DOHH2 (cell line): ENCODE measurements around the gene CRADD.

Source experiments
- CTCF ChIP-seq: fragments of 200-600 bp; sonication (generic); IDR thresholded peaks from one replicate; pipeline ENCODE4 v1.5.1; 2014; ENCODE audit warnings: antibody characterized with exemption, mild to moderate bottlenecking, low read depth, low read length; ENCODE audit not compliant: poor library complexity, severe bottlenecking
- EZH2phosphoT487 ChIP-seq: fragments of 200-600 bp; sonication (generic); IDR thresholded peaks from 2 replicates; pipeline ENCODE4 v1.6.1; 2017; ENCODE audit warnings: borderline replicate concordance, mild to moderate bottlenecking, antibody characterized with exemption, low read length, moderate library complexity, mixed read lengths

- no peak for TF ChIP-seq CTCF
- no peak for TF ChIP-seq EZH2phosphoT487
Observed at GRCh38 chr12:93944201-93944600, 267.0 kb downstream of the CRADD start.
